IPS-15b (cell line): ENCODE data around the gene TLNRD1.

Experiments used
- H3K27me3 ChIP-seq: one replicate; pipeline ENCODE4 v1.6.1; 2013; ENCODE audit warnings: low read length; ENCODE audit not compliant: control insufficient read depth, insufficient read depth
- H3K36me3 ChIP-seq: one replicate; pipeline ENCODE4 v1.6.1; 2013; ENCODE audit warnings: low read length; ENCODE audit not compliant: control insufficient read depth, insufficient read depth
- H3K4me1 ChIP-seq: one replicate; pipeline ENCODE4 v1.6.1; 2013; ENCODE audit warnings: mild to moderate bottlenecking, low read length; ENCODE audit not compliant: control insufficient read depth, insufficient read depth
- H3K4me3 ChIP-seq: one replicate; pipeline ENCODE4 v1.5.1; 2013; ENCODE audit warnings: low read depth, low read length
- H3K9ac ChIP-seq: one replicate; pipeline ENCODE4 v1.6.1; 2013; ENCODE audit warnings: low read depth, mild to moderate bottlenecking, low read length
- H3K9me3 ChIP-seq: one replicate; pipeline ENCODE4 v1.6.1; 2013; ENCODE audit warnings: mild to moderate bottlenecking, low read length; ENCODE audit not compliant: control insufficient read depth, insufficient read depth

TLNRD1 gene

GRCh38 chr15:81010086-81010485 is 9.4 kb downstream of the TLNRD1 start:
- H3K4me3 ChIP-seq = no peak overlapping the region
- H3K4me1 ChIP-seq = no peaks in the 10 kb centered on the region
- no peak overlapping the region for H3K9ac ChIP-seq
- H3K9me3 ChIP-seq = no peaks in the 10 kb centered on the region
- no peaks in the 10 kb centered on the region for H3K36me3 ChIP-seq
- no peaks in the 10 kb centered on the region for H3K27me3 ChIP-seq

GRCh38 chr15:81011593-81011992 is 10.9 kb downstream of the TLNRD1 start:
- Histone ChIP-seq H3K9ac (no peak overlapping the region), H3K27me3 (no peaks in the 10 kb centered on the region), H3K4me3 (no peak overlapping the region), H3K9me3 (no peaks in the 10 kb centered on the region), H3K36me3 (no peaks in the 10 kb centered on the region), H3K4me1 (no peaks in the 10 kb centered on the region)

DNA sequence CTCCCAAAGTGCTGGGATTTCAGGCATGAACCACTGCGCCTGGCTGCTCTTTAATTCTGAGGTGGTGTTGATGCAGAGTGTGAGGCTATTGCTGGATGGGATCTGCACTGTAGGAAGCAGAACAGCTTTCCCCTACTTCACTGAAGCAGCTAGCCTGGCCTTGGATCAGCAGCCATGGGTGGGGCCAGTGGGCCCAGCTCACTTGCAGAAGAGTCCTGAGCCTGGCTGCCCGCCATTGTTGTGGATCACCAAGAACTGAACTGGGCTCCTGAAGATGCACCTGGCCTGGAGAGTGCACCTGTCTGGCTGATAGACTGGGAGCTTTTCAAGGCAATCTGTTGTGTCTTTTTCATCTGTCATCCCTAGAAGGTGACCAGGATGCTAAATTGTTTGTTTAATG is 11.9 kb downstream of the TLNRD1 start:
- Histone ChIP-seq H3K27me3 (no peaks in the 10 kb centered on the region), H3K4me3 (no peak overlapping the region), H3K4me1 (no peaks in the 10 kb centered on the region), H3K9ac (no peak overlapping the region), H3K9me3 (no peaks in the 10 kb centered on the region), H3K36me3 (no peaks in the 10 kb centered on the region)

DNA sequence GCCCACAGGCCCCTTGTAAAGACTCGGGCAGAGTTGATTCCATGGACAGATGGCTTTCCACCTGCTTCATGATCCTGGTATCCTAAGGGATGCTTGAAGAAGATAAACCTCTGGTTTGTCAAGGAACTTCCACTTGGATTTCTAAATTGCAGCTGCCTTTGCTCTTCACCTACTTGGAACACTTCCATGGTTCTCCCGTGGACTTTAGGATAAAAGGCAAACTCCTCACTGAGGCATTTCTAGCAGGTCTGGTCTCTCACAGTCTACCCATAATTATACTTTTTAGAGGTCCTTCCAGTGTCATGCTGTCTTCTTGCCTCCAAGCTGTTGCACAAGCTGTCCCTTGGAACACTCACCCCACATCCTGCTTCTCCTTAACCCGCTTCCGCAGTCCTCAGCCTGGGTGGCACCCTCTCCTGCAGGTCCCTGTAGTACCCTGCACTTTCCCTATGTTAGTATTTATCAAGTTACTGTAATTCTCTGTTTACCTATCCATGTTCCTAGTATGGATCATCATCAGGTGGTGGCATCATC is 12.7 kb downstream of the TLNRD1 start:
- Histone ChIP-seq H3K4me1 (no peaks in the 10 kb centered on the region), H3K9ac (no peak overlapping the region), H3K9me3 (no peaks in the 10 kb centered on the region), H3K4me3 (no peak overlapping the region), H3K36me3 (no peaks in the 10 kb centered on the region), H3K27me3 (peaks cover 2% of the 10 kb centered on the region)

DNA sequence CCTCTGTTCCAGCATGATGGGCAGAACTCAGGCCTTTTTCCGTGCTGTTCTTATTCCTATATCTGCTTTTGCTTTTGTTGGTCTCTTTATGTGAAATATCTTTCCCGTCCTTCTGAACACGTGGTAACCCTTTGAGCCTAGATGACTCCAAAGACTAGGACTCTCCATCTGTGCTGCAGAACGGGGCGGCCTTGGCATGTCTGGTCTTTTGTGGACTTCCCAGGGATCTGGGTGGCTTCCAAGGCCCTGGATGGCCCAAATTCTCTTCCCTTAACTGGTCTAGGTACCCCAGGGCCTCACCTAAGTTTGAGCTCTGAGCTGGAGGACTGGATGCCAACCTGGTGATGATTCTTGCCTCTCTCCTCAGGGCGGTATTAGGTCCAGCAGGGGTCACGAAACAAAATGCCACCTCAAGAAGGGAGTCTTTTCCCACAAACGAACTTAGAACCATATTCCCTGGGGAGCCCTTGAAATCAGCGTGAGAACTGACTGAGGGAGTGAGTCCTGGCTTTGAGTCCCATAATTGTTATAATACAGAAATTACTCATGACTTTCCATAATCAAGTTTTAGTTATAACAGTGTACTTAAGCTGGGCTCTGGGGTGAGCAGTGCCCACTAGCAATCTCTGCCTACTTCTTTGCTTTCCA is 13.8 kb downstream of the TLNRD1 start:
- Histone ChIP-seq H3K4me1 (no peaks in the 10 kb centered on the region), H3K4me3 (no peak overlapping the region), H3K9ac (no peak overlapping the region), H3K9me3 (no peaks in the 10 kb centered on the region), H3K27me3 (peaks cover 2% of the 10 kb centered on the region), H3K36me3 (no peaks in the 10 kb centered on the region)

- Histone ChIP-seq H3K27me3 (peaks cover 2% of the 10 kb centered on the region), H3K9me3 (no peaks in the 10 kb centered on the region), H3K4me1 (no peaks in the 10 kb centered on the region), H3K36me3 (no peaks in the 10 kb centered on the region), H3K4me3 (no peak overlapping the region), H3K9ac (no peak overlapping the region)
Measured at GRCh38 chr15:81015621-81016488, 15.1 kb downstream of the TLNRD1 start.

- H3K9me3 ChIP-seq = no peaks in the 10 kb centered on the region
- no peaks in the 10 kb centered on the region for H3K4me1 ChIP-seq
- no peaks in the 10 kb centered on the region for H3K36me3 ChIP-seq
- H3K4me3 ChIP-seq = no peak overlapping the region
- no peak overlapping the region for H3K9ac ChIP-seq
- H3K27me3 ChIP-seq = peaks cover 2% of the 10 kb centered on the region
Measured at GRCh38 chr15:81016489-81017068, 15.9 kb downstream of the TLNRD1 start.

- H3K27me3 ChIP-seq = peaks cover 2% of the 10 kb centered on the region
Measured at GRCh38 chr15:81018197-81018596, 17.5 kb downstream of the TLNRD1 start.

GRCh38 chr15:81021321-81021720 is 20.6 kb downstream of the TLNRD1 start:
- Histone ChIP-seq H3K4me1 (peaks cover 7% of the 10 kb centered on the region), H3K36me3 (no peaks in the 10 kb centered on the region), H3K9ac (no peak overlapping the region), H3K4me3 (no peak overlapping the region), H3K27me3 (peaks cover 2% of the 10 kb centered on the region), H3K9me3 (no peaks in the 10 kb centered on the region)

More at GRCh38 chr15:81018197-81018596, 17.5 kb downstream of the TLNRD1 start:
- Histone ChIP-seq H3K4me1 (no peaks in the 10 kb centered on the region), H3K9me3 (no peaks in the 10 kb centered on the region), H3K36me3 (no peaks in the 10 kb centered on the region), H3K4me3 (no peak overlapping the region), H3K9ac (no peak overlapping the region)

GRCh38 chr15:81023483-81024264 is 23.0 kb downstream of the TLNRD1 start:
- H3K4me1 ChIP-seq = peaks cover 7% of the 10 kb centered on the region
- H3K4me3 ChIP-seq = no peak overlapping the region
- no peaks in the 10 kb centered on the region for H3K36me3 ChIP-seq
- H3K27me3 ChIP-seq = no peaks in the 10 kb centered on the region
- no peak overlapping the region for H3K9ac ChIP-seq
- H3K9me3 ChIP-seq = no peaks in the 10 kb centered on the region

GRCh38 chr15:81024265-81024872 is 23.6 kb downstream of the TLNRD1 start:
- Histone ChIP-seq H3K9me3 (no peaks in the 10 kb centered on the region), H3K27me3 (no peaks in the 10 kb centered on the region), H3K9ac (no peak overlapping the region), H3K36me3 (no peaks in the 10 kb centered on the region), H3K4me3 (no peak overlapping the region), H3K4me1 (peaks cover 7% of the 10 kb centered on the region)
